Tibial artery (tissue), 4 donors: Measurements from ENCODE around the gene HPSE2.

Experiments used
- DNase-seq, 2 donors: peaks; one replicate each; pipeline ENCODE4 v3.0.0-alpha.2; 2019
- H3K27ac ChIP-seq, 2 donors: fragments of 200-600 bp; sonication (generic) in 1 of 2; 1 replicate in 1 of 2; 2 replicates in 1 of 2; pipeline ENCODE4 v1.5.1; 2018 to 2019; ENCODE audit warnings: mild to moderate bottlenecking in 1 of 2
- H3K27me3 ChIP-seq, 2 donors: fragments of 200-600 bp; sonication (generic) in 1 of 2; one replicate each; pipeline versions ENCODE4 v1.5.1 to v1.6.0; 2016 to 2019
- H3K36me3 ChIP-seq, 3 donors: fragments of 200-600 bp; sonication (generic) in 2 of 3; one replicate each; pipeline ENCODE4 v1.5.1; 2016 to 2019; ENCODE audit warnings: mild to moderate bottlenecking in 2 of 3
- H3K4me1 ChIP-seq, 4 donors: fragments of 200-600 bp; sonication (generic) in 2 of 4; 1 replicate in 3 of 4; 2 replicates in 1 of 4; pipeline ENCODE4 v1.5.1; 2016 to 2019
- H3K4me3 ChIP-seq, 2 donors: fragments of 200-600 bp; sonication (generic) in 1 of 2; 1 replicate in 1 of 2; 2 replicates in 1 of 2; pipeline ENCODE4 v1.5.1; 2018 to 2019; ENCODE audit warnings: mild to moderate bottlenecking in 2 of 2
- H3K9me3 ChIP-seq, 3 donors: fragments of 200-600 bp; sonication (generic) in 1 of 3; one replicate each; pipeline ENCODE4 v1.5.1; 2016 to 2019
- intact Hi-C: fragments of 100-400 bp; cut with DNase I; formaldehyde crosslinking; loops from one replicate; pipeline ENCODE4 v1.15.0; 2023; ENCODE audit warnings: low total_unique reads
- TF ChIP-seq, protein P1 (sequence below), 2 experiments: fragments of 200-600 bp in 1 of 2; fragments of 450-650 bp in 1 of 2; IDR thresholded peaks; one replicate each; pipeline ENCODE4 v1.5.1; 2017 to 2019; ENCODE audit warnings: antibody characterized with exemption in 2 of 2, mild to moderate bottlenecking in 1 of 2, moderate library complexity in 1 of 2

Gene HPSE2

GRCh38 chr10:98488669-98489430 is 746.8 kb downstream of the HPSE2 start:
- no peaks in the 10 kb centered on the region for H3K36me3 ChIP-seq
- H3K4me3 ChIP-seq, result no peak overlapping the region
- peak in 1 of 2 donors; percentile 56 for DNase-seq
- TF ChIP-seq, protein P1, sequence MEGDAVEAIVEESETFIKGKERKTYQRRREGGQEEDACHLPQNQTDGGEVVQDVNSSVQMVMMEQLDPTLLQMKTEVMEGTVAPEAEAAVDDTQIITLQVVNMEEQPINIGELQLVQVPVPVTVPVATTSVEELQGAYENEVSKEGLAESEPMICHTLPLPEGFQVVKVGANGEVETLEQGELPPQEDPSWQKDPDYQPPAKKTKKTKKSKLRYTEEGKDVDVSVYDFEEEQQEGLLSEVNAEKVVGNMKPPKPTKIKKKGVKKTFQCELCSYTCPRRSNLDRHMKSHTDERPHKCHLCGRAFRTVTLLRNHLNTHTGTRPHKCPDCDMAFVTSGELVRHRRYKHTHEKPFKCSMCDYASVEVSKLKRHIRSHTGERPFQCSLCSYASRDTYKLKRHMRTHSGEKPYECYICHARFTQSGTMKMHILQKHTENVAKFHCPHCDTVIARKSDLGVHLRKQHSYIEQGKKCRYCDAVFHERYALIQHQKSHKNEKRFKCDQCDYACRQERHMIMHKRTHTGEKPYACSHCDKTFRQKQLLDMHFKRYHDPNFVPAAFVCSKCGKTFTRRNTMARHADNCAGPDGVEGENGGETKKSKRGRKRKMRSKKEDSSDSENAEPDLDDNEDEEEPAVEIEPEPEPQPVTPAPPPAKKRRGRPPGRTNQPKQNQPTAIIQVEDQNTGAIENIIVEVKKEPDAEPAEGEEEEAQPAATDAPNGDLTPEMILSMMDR (IDR thresholded peaks at IDR 0.05), result no peak
- H3K9me3 ChIP-seq, result no peaks in the 10 kb centered on the region
- no peaks in the 10 kb centered on the region for H3K27me3 ChIP-seq
- intact Hi-C loops, result no loop called here
- no peaks in the 10 kb centered on the region for H3K4me1 ChIP-seq
- no peak overlapping the region for H3K27ac ChIP-seq

- no peaks in the 10 kb centered on the region for H3K4me1 ChIP-seq
- H3K4me3 ChIP-seq, result no peak overlapping the region
- H3K27ac ChIP-seq, result no peak overlapping the region
- H3K9me3 ChIP-seq, result no peaks in the 10 kb centered on the region
- no peak for DNase-seq
- intact Hi-C loops, result no loop called here
- TF ChIP-seq, protein P1 (IDR thresholded peaks at IDR 0.05), result no peak
- no peaks in the 10 kb centered on the region for H3K36me3 ChIP-seq
- H3K27me3 ChIP-seq, result no peaks in the 10 kb centered on the region
These were observed 748.0 kb downstream of the HPSE2 start for GRCh38 chr10:98487649-98488048.

DNA sequence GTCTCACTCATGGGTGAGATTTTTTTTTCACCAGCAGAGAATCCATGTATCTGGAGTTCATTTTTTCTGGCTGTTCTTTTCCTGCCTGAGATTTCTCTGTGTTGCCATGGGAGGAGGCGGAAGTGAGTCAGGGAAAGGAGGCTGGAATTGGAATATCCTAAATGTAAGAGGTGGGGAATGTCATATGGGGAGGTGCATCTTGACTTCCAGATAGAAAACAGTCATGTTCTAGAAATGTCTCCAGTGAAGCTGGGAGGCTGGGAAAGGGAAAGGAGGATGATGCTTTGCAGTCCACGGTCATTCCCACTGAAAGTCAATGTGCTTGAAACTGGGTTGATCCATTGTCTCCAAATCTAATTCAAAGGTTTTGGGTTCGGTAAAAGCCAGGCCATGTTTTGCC is 749.2 kb downstream of the HPSE2 start:
- H3K27me3 ChIP-seq, result no peaks in the 10 kb centered on the region
- no peak for DNase-seq
- H3K4me3 ChIP-seq, result no peak overlapping the region
- no peaks in the 10 kb centered on the region for H3K9me3 ChIP-seq
- TF ChIP-seq, protein P1 (IDR thresholded peaks at IDR 0.05), result no peak
- H3K4me1 ChIP-seq, result no peaks in the 10 kb centered on the region
- no peaks in the 10 kb centered on the region for H3K36me3 ChIP-seq
- intact Hi-C loops, result no loop called here
- H3K27ac ChIP-seq, result no peak overlapping the region

- H3K27ac ChIP-seq, result no peak overlapping the region
- H3K4me1 ChIP-seq, result no peaks in the 10 kb centered on the region
- H3K36me3 ChIP-seq, result no peaks in the 10 kb centered on the region
- no peaks in the 10 kb centered on the region for H3K27me3 ChIP-seq
- H3K9me3 ChIP-seq, result no peaks in the 10 kb centered on the region
- TF ChIP-seq, protein P1 (IDR thresholded peaks at IDR 0.05), result no peak
- no peak overlapping the region for H3K4me3 ChIP-seq
- DNase-seq, result no peak
- intact Hi-C loops, result no loop called here
These were observed 749.7 kb downstream of the HPSE2 start for GRCh38 chr10:98485959-98486358.

GRCh38 chr10:98483658-98484057 is 752.0 kb downstream of the HPSE2 start:
- DNase-seq, result no peak
- TF ChIP-seq, protein P1 (IDR thresholded peaks at IDR 0.05), result no peak
- no peak overlapping the region for H3K4me3 ChIP-seq
- no peaks in the 10 kb centered on the region for H3K36me3 ChIP-seq
- no peaks in the 10 kb centered on the region for H3K27me3 ChIP-seq
- no peak overlapping the region for H3K27ac ChIP-seq
- H3K9me3 ChIP-seq, result no peaks in the 10 kb centered on the region
- intact Hi-C loops, result no loop called here
- no peaks in the 10 kb centered on the region for H3K4me1 ChIP-seq
